HCT116 (cell line): Measurements from ENCODE around the gene FOXP1.

Experiments
- CTCF ChIP-seq, 3 experiments: fragments of 200-600 bp in 1 of 3; sonication (generic) in 1 of 3; IDR thresholded peaks in 2 of 3; conservative IDR thresholded peaks in 1 of 3; 2 replicates each; pipeline ENCODE4 v1.5.1; 2012 to 2017; ENCODE audit warnings: low read depth in 2 of 3, low read length in 2 of 3, antibody characterized with exemption in 1 of 3, borderline replicate concordance in 1 of 3, control low read depth in 1 of 3, mild to moderate bottlenecking in 1 of 3, mixed read lengths in 1 of 3, mixed run types in 1 of 3, moderate library complexity in 1 of 3; ENCODE audit not compliant: insufficient read depth in 1 of 3
- ELF1 ChIP-seq: IDR thresholded peaks from 2 replicates; pipeline ENCODE4 v1.6.1; 2012; ENCODE audit warnings: low read depth, borderline replicate concordance
- FOSL1 ChIP-seq: IDR thresholded peaks from 2 replicates; pipeline ENCODE4 v1.6.1; 2012; ENCODE audit warnings: low read depth
- MAX ChIP-seq: IDR thresholded peaks from 2 replicates; pipeline ENCODE4 v1.6.1; 2012
- POLR2A ChIP-seq: IDR thresholded peaks from 2 replicates; pipeline ENCODE4 v1.7.0; 2011; ENCODE audit warnings: borderline replicate concordance; ENCODE audit not compliant: insufficient read depth, insufficient read length; ENCODE audit errors: extremely low read depth
- POLR2AphosphoS5 ChIP-seq: IDR thresholded peaks from 2 replicates; pipeline ENCODE4 v1.6.1; 2011; ENCODE audit warnings: mild to moderate bottlenecking, low read depth, low read length, moderate library complexity
- RAD21 ChIP-seq: IDR thresholded peaks from 2 replicates; pipeline ENCODE4 v1.6.1; 2012; ENCODE audit warnings: low read depth, mild to moderate bottlenecking
- SRF ChIP-seq: IDR thresholded peaks from 2 replicates; pipeline ENCODE4 v1.6.1; 2012; ENCODE audit warnings: low read depth
- TCF7L2 ChIP-seq: IDR thresholded peaks from 2 replicates; pipeline ENCODE4 v1.7.0; 2011; ENCODE audit warnings: borderline replicate concordance, inconsistent platforms; ENCODE audit not compliant: insufficient read depth, insufficient read length; ENCODE audit errors: extremely low read depth
- YY1 ChIP-seq: IDR thresholded peaks from 2 replicates; pipeline ENCODE4 v1.6.1; 2011; ENCODE audit warnings: low read length, low read depth, moderate library complexity, mild to moderate bottlenecking; ENCODE audit not compliant: insufficient replicate concordance; ENCODE audit errors: extremely low read depth
- ZBTB33 ChIP-seq: IDR thresholded peaks from 2 replicates; pipeline ENCODE4 v1.6.1; 2011; ENCODE audit warnings: mild to moderate bottlenecking, low read length, moderate library complexity; ENCODE audit not compliant: insufficient replicate concordance; ENCODE audit errors: extremely low read depth
- ZFX ChIP-seq: fragments of 450-650 bp; IDR thresholded peaks from 2 replicates; pipeline ENCODE4 v1.6.1; 2017
- ZNF274 ChIP-seq: fragments of 200-500 bp; sonication (Bioruptor generic); IDR thresholded peaks from 2 replicates; pipeline ENCODE4 v1.6.1; 2014; ENCODE audit warnings: mild to moderate bottlenecking, low read depth, low read length, inconsistent platforms

GRCh38 chr3:71134521-71134920 lies 449.0 kb downstream of the FOXP1 start:
- TF ChIP-seq CTCF (IDR thresholded peaks at IDR 0.05 in 2 of 3, conservative IDR thresholded peaks at IDR 0.05 in 1 of 3; ENCODE audit: borderline replicate concordance in 1 of 3, insufficient read depth in 1 of 3, low read depth in 2 of 3, low read length in 2 of 3) (no peak), YY1 (no peak), ZFX (no peak), POLR2AphosphoS5 (no peak), MAX (no peak), POLR2A (no peak), SRF (no peak), FOSL1 (no peak), ZNF274 (no peak), ELF1 (no peak), ZBTB33 (no peak), TCF7L2 (no peak), RAD21 (no peak)
